Bronchial epithelial cell (primary cell): ENCODE data around the gene DLG4. TPM values are rescaled to one million over a fixed set of nuclear protein-coding genes. Genes with fewer than 3 reads are reported as not detected.
A peak's percentile ranks its signal among the peaks of the same experiment; 100 is the strongest.

Source experiments
- DNase-seq: peaks from one replicate; pipeline ENCODE4 v3.0.0-alpha.2; 2010; ENCODE audit warnings: low read depth
- FAIRE-seq: peaks from 2 replicates; lab custom pipeline; 2011; peaks lifted over from hg19 to GRCh38; lab: Jason Lieb, UNC
- H3K27me3 ChIP-seq: 2 replicates; pipeline ENCODE4 v1.5.1; 2011; ENCODE audit warnings: low read length; ENCODE audit not compliant: control insufficient read depth, insufficient read depth
- H3K36me3 ChIP-seq: 2 replicates; pipeline ENCODE4 v1.5.1; 2011; ENCODE audit warnings: low read length; ENCODE audit not compliant: control insufficient read depth, insufficient read depth
- H3K4me3 ChIP-seq: 2 replicates; pipeline ENCODE4 v1.5.1; 2011; ENCODE audit warnings: mild to moderate bottlenecking, low read depth, low read length, control low read depth
- CTCF ChIP-seq: IDR thresholded peaks from 2 replicates; pipeline ENCODE4 v1.5.1; 2011; ENCODE audit warnings: mild to moderate bottlenecking, moderate library complexity, low read length, control low read depth, inconsistent platforms; ENCODE audit not compliant: insufficient read depth, severe bottlenecking
- total RNA-seq: library from RNA; depleted of rRNA; stranded (reverse); fragments of >200 nt; gene quantifications from 2 replicates; pipeline ENCODE4 v1.2.1, GENCODE V29; 2014

DLG4 gene
- total RNA-seq, 1 donor from 2014 or later: 1.8 TPM

GRCh38 chr17:7235693-7236665, 16.3 kb upstream of the DLG4 start:
- DNase-seq: peak; percentile 55
- no peak overlapping the region for H3K4me3 ChIP-seq
- FAIRE-seq: no peak
- no peak for TF ChIP-seq CTCF
- peaks cover 15% of the 10 kb centered on the region for H3K36me3 ChIP-seq
- H3K27me3 ChIP-seq: no peaks in the 10 kb centered on the region

GRCh38 chr17:7234083-7234951, 14.7 kb upstream of the DLG4 start, which contains the start of gene DVL2:
Gene DVL2 (minus strand): TSS chr17:7234517. CDS start chr17:7234262, 255 bp downstream.
- no peak for TF ChIP-seq CTCF
- H3K4me3 ChIP-seq: peak within 1 kb of the TSS; percentile 85
- H3K36me3 ChIP-seq: peaks cover 16% of the 10 kb centered on the region
- DNase-seq (peak; percentile 83), FAIRE-seq (no peak)
- no peaks in the 10 kb centered on the region for H3K27me3 ChIP-seq

- FAIRE-seq: no peak
- Histone ChIP-seq H3K4me3 (peak overlapping the region; percentile 85), H3K27me3 (no peaks in the 10 kb centered on the region), H3K36me3 (peaks cover 19% of the 10 kb centered on the region)
- TF ChIP-seq CTCF: no peak
- DNase-seq: peak; percentile 27
Observed at GRCh38 chr17:7233701-7234082, 14.1 kb upstream of the DLG4 start.

GRCh38 chr17:7232114-7232513, 12.5 kb upstream of the DLG4 start:
- no peak for TF ChIP-seq CTCF
- no peak overlapping the region for H3K4me3 ChIP-seq
- DNase-seq: no peak

GRCh38 chr17:7229504-7229903, 9.9 kb upstream of the DLG4 start:
- DNase-seq (no peak), FAIRE-seq (no peak)
- no peak for TF ChIP-seq CTCF
- Histone ChIP-seq H3K36me3 (peaks cover 27% of the 10 kb centered on the region), H3K27me3 (no peaks in the 10 kb centered on the region), H3K4me3 (no peak overlapping the region)

More at GRCh38 chr17:7232114-7232513, 12.5 kb upstream of the DLG4 start:
- Histone ChIP-seq H3K36me3 (peaks cover 24% of the 10 kb centered on the region), H3K27me3 (no peaks in the 10 kb centered on the region)
- no peak for FAIRE-seq
